ENCODE data around the gene SGK1.

DNA sequence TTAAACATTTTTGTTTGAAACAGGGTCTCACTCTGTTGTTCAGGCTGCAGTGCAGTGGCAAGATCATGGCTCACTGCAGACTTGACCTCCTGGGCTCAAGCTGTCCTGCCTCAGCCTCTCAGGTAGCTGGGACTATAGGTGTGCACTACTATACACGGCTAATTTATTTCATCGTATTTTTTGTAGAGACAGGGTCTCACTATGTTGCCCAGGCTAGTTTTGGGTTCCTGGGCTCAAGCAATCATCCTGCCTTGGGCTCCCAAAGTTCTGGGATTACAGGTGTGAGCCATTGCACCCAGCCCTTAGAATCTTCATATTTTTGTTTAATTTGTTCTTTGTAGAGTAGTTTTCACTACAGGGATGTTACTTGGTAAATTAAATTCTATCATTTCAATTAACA lies 67.1 kb downstream of the SGK1 start:
- TF ChIP-seq EZH2 (IDR thresholded peaks at IDR 0.05; ENCODE audit: borderline replicate concordance, low read length) (no peak), CTCF (IDR thresholded peaks at IDR 0.05; ENCODE audit: low read length) (no peak)
